Stimulated activated CD4-positive, alpha-beta T cell treated with anti-CD3 and anti-CD28 coated beads, Interleukin-4, amount 100 ng/mL, for 48 hours (primary cell): ENCODE data around the gene NDFIP1.
"Not testable (repeated sequence)": the region's sequence is repeated elsewhere in the genome, so short reads cannot be mapped to it uniquely, and the experiment has no call there.

Experiments
- DNase-seq, 2 donors: peaks; one replicate each; pipeline ENCODE4 v3.0.0-alpha.2; 2020; ENCODE audit warnings: low read depth in 2 of 2

Gene NDFIP1

GRCh38 chr5:142153674-142154448 is 45.3 kb downstream of the NDFIP1 start:
- no peak for DNase-seq

GRCh38 chr5:142154449-142154841 is 45.9 kb downstream of the NDFIP1 start:
- not testable (repeated sequence) for DNase-seq

- DNase-seq = no peak
Observed at GRCh38 chr5:142156839-142157463, 48.4 kb downstream of the NDFIP1 start.

GRCh38 chr5:142159354-142159753 is 50.8 kb downstream of the NDFIP1 start:
- DNase-seq = no peak

GRCh38 chr5:142164315-142164714 is 55.7 kb downstream of the NDFIP1 start:
- DNase-seq = no peak

GRCh38 chr5:142166754-142167153 is 58.2 kb downstream of the NDFIP1 start:
- no peak for DNase-seq

- DNase-seq = no peak
Observed at GRCh38 chr5:142167458-142167857, 58.9 kb downstream of the NDFIP1 start.

- no peak for DNase-seq
Observed at GRCh38 chr5:142168365-142168764, 59.8 kb downstream of the NDFIP1 start.

- no peak for DNase-seq
Observed at GRCh38 chr5:142170254-142170953, 61.8 kb downstream of the NDFIP1 start.

- no peak for DNase-seq
Observed at GRCh38 chr5:142171270-142171669, 62.7 kb downstream of the NDFIP1 start.

GRCh38 chr5:142175039-142175438 is 66.5 kb downstream of the NDFIP1 start:
- no peak for DNase-seq

GRCh38 chr5:142175461-142176142 is 67.0 kb downstream of the NDFIP1 start:
- no peak for DNase-seq

- no peak for DNase-seq
Observed at GRCh38 chr5:142176255-142176654, 67.7 kb downstream of the NDFIP1 start.

- no peak for DNase-seq
Observed at GRCh38 chr5:142178651-142179050, 70.1 kb downstream of the NDFIP1 start.

GRCh38 chr5:142179776-142180387 is 71.3 kb downstream of the NDFIP1 start:
- DNase-seq = no peak

GRCh38 chr5:142181096-142181495 is 72.5 kb downstream of the NDFIP1 start:
- no peak for DNase-seq

- DNase-seq = no peak
Observed at GRCh38 chr5:142181547-142182163, 73.1 kb downstream of the NDFIP1 start.

- DNase-seq = no peak
Observed at GRCh38 chr5:142182840-142183239, 74.3 kb downstream of the NDFIP1 start.

- no peak for DNase-seq
Observed at GRCh38 chr5:142183561-142183960, 75.0 kb downstream of the NDFIP1 start.

GRCh38 chr5:142184988-142185387 is 76.4 kb downstream of the NDFIP1 start:
- no peak for DNase-seq

GRCh38 chr5:142186514-142186856 is 77.9 kb downstream of the NDFIP1 start:
- no peak for DNase-seq
